HTR-8/SVneo (cell line): ENCODE data around the gene ACOT7.
"Not testable (repeated sequence)": the region's sequence is repeated elsewhere in the genome, so short reads cannot be mapped to it uniquely, and the experiment has no call there.

Source experiments
- DNase-seq: peaks from one replicate; pipeline ENCODE4 v3.0.0; 2011; ENCODE audit warnings: low spot score, mixed read lengths; ENCODE audit not compliant: insufficient read length
- FAIRE-seq: peaks from 2 replicates; lab custom pipeline; 2011; peaks lifted over from hg19 to GRCh38; lab: Jason Lieb, UNC

ACOT7 gene

DNA sequence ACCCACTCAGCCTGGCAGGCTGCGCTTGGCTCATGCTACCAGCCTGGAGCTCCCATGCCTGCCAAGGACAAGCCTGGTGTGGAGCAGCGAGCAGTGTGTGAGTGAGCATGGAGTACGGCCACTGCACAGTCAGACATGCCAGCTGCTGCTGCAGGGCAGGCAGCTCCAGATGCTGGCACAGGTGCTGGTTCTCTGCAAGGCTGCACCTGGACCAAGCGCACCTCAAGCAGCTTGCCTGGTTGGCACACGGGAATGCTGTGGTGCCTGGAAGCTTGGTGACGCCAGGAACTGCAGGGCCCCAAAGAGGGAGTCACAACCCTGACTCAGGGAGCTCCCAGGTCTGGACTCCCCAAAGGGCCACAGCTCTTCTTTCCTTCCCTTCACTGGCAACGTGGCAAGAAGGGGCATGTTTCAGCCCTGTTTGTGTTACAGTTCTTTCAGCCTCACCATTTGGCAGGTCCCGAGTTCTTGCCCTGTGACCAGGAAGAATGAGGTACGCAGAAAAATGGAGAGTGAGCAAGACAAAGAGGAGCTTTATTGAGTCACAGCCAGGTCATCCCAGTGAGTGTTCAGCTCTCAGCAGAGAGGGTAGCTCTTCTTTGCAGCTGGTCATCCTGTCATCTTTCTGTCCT lies 26.1 kb downstream of the ACOT7 start:
- DNase-seq (no peak), FAIRE-seq (no peak)

DNA sequence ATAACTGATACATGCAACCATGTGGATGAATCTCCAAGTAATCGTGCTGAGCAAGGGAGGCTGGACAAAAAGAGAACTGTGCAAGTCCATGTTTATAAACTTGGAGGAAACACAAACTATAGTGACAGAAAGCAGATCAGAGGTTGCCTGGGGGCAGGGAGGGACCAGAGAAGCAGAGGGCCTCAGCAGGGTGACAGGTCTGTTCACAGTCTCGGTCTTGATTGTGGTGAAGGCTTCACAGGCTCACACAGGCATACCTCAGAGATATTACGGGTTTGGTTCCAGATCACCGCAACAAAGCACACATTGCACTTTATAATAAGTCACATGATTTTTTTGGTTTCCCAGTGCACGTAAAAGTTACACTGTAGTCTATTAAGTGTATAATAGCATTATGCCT lies 28.5 kb downstream of the ACOT7 start:
- FAIRE-seq, result no peak
- DNase-seq, result no peak

DNA sequence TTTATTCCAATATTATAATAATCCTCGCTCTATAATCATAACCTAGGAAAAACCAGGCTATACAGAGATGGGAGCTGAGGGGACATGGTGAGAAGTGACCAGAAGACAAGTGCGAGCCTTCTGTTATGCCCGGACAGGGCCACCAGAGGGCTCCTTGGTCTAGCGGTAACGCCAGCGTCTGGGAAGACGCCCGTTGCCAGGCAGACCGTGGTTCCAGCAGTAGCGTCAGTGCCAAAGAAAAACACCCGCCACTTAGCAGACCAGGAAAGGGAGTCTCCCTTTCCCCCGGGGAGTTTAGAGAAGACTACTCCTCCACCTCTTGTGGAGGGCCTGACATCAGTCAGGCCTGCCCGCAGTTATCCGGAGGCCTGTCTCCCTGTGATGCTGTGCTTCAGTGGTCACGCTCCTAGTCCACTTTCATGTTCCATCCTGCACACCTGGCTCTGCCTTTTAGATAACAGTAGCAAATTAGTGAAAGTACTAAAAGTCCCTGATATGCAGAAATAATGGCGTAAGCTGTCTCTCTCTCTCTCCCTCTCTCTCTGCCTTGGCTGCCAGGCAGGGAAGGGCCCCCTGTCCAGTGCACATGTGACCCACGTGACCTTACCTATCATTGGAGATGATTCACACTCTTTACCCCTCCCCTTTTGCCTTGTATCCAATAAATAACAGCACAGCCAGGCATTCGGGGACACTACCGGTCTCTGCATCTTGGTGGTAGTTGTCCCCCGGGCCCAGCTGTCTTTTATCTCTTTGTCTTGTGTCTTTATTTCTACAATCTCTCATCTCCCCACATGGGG lies 30.3 kb downstream of the ACOT7 start:
- not testable (repeated sequence) for FAIRE-seq, DNase-seq

DNA sequence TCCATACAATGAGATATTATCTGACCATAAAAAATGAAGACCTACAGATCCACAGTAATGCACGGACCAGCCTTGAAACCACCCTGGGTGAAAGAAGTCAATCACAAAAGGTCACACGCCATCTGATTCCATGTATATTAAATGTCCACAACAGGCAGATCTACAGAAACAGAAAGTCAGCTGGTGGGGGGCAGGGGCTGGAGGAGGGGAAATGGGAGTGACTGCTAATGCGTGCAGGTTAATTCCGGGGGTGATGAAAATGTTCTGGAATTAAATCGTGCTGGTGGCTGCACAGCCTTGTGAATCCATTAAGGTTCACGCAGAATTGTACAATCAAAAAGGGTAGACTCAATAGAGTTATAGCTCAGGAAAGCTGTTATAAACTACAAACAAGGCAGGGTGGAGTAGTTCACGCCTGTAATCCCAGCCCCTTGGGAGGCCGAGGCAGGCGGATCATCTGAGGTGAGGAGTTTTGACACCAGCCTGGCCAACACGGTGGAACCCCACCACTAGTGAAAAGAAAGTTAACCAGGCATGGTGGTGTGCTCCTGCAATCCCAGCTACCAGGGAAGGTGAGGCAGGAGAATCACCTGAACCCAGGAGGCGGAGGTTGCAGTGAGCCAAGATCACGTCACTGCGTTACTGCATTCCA lies 32.3 kb downstream of the ACOT7 start:
- no peak for DNase-seq
- FAIRE-seq, result no peak

DNA sequence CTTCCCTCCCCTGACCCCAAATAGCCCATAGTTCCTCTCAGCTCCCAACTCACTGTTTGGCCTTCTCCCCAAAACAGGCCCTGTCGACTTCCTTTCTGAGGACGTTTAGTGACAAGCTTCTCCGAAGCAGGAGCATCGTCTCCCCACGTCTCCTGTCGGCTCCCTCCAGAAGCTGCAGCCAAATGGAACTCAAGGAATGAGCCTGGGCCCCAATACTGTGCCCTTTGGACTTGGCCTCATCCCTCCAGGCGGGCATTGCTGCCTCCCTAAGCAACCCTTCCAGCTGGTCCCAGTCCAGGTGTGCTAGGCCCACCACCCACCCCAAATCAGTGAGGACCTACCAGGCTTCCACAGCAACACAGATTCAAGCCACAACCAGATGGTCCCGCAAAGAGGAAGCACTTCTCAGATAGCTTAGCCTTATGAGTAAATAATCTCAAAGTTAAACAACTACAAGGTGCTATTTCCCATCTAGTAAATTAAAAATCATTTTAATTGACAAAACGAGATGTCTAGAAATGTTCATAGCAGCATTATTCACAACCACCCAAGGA lies 33.0 kb downstream of the ACOT7 start:
- FAIRE-seq, result no peak
- no peak for DNase-seq

DNA sequence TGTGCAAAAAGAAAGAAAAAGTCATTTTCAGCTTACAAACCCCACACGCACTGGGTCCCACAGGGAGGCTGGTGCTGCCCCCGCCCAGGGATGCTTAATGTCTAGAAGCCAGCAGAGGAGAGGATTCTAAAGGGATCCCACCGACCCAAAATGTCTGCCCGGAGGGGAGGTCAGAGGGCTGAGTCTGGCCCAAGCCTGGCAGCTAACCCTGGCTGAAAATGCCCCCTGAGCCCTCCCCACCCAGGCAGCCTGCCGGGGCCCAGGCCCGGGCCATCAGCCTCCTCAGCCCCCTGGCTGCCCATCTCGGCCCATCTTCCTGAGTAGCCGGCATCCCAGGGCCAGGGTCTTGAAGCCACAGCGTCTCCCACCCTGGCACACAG lies 33.5 kb downstream of the ACOT7 start:
- DNase-seq (no peak), FAIRE-seq (no peak)

DNA sequence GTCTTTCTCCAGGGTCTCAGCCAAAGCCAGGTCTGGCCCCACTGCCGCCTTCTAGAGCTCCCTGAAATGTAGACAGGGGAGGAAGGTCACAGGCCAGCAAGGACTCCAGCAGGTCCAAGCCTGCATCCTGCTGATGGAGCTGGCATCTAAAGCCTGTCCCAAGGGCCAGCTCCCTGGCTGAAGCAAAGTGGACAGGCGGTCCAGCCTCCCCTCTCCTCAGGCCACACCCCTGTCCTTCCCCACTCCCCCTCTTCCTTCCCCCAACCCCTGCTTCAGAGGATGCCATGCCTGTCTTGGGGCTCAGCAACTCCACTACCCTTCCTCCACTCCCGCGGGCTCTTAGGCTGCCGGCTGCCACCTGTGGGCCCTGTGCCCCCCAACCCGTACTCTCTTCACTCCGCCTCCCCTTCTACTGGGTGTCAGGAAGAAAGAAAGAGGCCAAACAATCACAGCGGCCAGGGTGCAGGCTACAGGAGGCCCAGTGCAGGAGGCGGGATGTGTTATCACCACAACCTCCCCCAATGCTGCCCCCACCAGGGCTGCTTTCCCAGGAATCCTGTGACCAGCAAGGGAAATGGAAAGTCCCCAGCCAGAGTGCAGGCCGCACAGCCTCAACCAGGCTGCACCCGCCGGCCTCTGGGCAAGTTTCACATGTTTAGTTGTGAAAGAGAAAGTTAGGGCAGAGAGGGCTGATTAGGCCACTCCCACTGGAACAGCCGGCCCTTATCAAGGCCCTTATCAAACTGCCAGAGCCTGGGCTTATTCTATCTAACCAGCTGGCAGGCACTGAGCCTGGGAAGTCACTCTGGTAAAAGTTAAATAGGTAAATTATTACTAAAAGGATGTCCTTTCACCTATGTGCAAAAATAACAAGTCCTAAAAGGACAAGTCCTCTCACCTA lies 34.1 kb downstream of the ACOT7 start:
- DNase-seq (peak; percentile 25), FAIRE-seq (no peak)

DNA sequence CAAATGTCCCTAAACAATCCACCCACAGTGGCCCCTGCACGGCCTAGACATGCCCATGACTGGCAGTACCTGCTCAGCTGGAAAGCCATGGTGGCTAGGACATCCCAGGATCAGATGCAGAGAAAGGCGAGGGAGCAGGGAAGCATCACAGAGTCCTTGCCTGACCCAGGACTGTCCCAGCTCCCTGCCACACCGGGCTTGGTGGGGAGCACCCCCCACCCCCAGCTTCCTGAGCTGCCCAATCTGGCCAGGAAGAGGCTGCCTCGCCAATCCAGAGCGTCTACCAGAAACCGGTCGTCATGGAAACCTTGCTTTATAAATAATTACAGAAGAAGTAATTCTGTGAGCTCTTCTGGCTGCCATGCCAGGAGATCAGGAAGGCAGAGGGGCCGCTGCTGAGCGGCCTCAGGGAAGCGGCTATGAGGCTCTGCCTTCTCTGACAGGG lies 34.8 kb downstream of the ACOT7 start:
- DNase-seq (no peak), FAIRE-seq (no peak)

DNA sequence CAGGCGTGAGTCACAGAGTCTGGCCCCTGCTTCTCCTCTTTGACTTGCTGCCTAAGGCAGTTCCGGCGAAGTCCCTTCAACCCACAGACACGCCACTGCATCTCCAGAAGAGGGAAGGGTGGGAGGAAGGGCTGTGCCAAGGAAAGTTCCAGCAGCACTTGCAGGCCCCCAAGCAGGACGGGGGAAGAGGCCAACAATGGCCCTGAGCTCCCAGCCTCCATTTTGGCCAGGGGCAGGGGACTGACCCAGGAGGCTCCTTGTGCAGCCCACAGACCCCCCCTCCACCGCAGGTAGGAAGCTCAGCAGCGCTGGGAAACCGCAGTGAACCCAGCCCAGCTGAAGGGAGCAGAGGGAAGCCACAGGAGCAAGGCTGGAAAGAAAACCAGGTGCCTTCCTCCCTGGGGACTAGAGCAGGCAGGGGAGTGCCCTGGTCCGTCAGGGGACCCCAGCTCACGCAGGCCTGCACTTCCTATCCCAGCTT lies 35.4 kb downstream of the ACOT7 start:
- no peak for FAIRE-seq
- DNase-seq, result no peak

DNA sequence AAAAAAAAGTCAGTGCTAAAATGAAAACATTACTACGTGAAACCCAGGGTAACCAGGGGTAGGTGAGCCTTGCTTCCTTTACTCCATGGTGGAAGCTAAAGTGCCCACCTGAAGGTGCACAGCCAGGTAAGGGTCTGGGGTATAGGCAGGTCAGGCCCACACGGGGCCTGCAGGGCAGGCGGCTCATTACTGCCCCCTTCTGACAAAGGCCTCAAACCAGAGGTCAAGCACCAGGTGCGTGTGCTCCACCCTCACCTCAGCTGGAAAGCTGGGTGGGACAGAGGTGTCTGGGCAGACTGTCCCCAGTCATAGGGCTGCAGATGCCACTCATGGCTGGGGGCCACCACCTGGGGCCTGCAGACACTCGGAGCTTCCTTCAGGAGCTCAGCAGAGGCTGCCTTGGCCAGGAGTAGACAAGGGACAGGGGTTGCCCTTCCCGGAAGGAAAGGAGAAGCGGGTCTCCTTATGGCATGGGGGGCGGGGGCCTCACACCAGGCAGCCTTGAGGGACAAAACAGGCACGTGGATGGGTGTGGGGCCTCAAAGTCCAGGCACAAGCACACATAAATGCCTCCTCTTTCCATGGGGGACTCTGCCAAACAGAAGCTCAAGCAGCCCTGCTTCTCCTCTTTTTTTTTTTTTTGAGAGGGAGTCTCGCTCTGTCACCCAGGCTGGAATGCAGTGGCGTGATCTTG lies 36.2 kb downstream of the ACOT7 start:
- FAIRE-seq, result no peak
- DNase-seq, result no peak

DNA sequence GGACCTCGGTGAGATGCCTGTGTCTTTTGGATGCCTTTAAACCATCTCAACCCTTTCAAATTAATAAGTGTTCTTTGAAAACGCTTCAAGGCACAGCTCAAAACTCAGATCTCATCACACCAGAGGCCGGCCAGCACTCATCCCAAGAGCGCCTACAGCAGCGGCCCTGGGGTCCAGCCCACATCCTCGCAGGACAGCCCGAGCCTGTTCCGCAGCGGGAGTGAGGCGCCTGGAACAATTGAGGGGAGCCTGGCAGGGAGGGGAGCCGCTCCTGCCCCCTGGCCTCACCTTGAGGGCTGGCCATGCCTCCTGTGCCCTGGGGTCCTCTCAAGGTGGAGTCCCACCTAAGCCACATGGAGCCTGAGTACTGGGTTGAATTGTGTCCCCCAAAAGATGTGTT lies 37.9 kb downstream of the ACOT7 start:
- FAIRE-seq (no peak), DNase-seq (no peak)

DNA sequence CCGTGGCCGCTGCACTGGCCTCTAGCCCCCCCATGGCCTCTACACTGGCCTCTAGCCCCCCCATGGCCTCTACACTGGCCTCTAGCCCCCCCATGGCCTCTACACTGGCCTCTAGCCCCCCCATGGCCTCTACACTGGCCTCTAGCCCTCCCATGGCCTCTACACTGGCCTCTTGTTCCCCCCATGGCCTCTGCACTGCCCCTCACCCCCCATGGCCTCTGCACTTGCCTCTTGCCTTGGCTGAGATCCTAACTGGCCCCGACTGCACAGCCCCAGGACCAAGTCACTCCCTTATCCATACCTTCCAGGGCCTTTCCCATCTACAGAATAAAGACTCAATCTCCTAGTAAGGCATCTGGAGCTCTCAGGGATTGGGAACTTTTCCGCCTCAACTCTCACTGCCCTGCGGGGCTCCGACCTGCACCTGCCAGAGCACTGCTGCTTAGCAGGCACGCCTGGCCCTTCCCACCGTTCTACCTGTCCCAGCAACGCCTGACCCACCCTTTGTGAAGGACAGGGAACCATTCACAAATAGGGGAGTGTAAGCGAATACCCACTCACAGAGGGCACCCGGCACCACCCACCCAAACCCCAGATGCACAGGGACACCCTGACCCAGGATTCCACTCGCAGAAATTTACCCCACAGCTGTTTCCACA lies 38.8 kb downstream of the ACOT7 start:
- DNase-seq (no peak), FAIRE-seq (no peak)

DNA sequence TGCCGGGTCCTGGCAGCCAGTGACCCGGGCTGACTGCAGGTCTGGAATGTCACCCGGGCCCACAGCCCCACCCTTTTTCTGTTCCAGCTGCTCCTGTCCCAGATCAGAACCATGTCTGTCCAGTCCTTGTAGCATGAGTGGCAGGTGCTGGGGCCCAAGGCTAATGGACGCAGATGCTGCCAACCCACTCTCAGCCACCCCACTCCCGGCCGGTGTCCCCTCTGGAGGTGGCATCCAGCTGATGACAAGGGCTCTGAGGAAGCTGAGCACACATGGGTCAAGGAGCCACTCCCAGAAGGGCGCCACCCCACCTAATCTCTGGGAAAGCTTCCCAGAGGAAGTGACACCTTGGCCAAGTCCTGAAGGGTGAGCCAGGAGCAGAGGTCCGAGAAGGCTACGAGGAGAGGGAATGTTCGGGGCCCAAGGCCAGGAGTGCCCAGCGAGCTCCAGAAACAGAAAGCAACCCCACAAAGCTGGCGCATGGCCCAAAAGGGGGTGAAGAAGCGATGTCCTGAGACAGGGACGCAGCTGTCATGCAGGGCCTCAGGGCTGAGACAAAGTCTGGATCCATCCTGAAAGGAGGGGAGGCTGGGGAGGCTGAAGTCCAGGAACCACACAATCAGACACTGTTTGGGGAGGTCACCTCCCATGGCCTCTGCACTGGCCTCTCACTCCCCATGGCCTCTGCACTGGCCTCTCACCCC lies 39.5 kb downstream of the ACOT7 start:
- DNase-seq, result no peak
- no peak for FAIRE-seq

DNA sequence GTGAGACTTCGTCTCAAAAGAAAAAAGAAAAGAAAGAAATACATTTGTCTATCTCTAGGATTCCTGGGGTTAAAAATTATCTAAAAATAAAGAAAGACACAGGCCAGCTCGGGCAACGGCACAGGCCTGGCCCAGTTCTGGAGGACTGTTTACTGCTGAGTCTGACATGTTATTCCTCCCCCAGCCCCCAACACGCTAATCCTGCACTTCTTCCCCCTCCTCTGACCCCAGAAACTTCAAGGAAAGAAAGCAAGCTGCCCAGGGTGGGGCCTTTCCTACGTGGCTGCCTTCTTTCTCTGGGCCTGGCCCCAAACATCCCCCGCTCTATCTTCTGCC lies 40.0 kb downstream of the ACOT7 start:
- FAIRE-seq, result no peak
- no peak for DNase-seq

DNA sequence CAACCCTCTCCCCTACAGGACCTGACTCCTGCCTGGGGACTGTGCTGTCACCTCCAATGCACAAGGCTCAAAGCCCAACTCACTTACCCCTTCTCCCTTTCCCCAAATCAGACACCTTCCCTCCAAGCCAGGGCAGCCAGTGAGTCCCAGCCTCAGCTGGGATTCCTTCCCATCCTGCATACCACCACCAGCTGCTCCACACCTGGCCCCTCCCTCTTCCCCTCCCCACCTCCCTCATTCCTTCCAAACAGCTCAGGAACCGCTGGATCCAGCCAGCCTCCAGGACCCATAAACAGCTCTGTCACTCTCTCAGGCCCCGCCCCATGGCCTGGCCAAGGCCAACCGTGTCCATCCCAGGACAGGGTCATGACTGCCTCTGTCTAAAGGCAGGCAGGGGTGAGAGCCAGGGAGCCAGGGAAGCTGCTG lies 41.4 kb downstream of the ACOT7 start:
- DNase-seq (no peak), FAIRE-seq (no peak)

DNA sequence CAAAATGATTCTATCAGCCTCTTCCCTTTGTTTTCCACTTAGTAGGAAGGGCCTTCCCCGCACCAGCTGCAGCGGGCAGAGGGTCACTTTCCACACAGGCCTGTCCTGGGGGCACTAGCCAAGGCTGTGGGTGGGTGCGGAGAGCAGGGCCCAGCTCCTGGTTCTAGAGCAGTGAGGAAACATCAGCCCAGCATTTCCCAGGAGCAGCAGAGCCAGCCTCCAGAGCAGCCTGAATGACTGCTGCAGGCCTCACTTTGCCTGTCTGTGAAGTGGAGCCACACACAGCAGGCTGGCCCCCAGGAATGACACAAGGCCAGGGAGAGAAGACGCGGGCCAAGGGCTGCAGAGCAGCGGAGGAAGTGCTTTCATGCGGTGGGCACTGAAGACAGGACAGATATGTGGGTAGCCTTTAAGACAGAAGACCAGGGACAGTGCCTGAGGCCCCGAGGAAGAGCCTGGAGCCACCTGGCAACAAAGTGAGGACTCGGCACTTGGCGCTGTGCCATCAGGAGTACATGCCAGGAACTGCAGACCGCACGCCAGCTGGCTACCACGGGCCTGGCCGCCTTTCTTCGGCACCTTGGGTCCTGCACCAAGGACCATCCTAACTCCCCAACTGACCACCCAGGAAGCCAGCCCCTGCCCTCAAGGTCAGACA lies 42.0 kb downstream of the ACOT7 start:
- FAIRE-seq (no peak), DNase-seq (no peak)

DNA sequence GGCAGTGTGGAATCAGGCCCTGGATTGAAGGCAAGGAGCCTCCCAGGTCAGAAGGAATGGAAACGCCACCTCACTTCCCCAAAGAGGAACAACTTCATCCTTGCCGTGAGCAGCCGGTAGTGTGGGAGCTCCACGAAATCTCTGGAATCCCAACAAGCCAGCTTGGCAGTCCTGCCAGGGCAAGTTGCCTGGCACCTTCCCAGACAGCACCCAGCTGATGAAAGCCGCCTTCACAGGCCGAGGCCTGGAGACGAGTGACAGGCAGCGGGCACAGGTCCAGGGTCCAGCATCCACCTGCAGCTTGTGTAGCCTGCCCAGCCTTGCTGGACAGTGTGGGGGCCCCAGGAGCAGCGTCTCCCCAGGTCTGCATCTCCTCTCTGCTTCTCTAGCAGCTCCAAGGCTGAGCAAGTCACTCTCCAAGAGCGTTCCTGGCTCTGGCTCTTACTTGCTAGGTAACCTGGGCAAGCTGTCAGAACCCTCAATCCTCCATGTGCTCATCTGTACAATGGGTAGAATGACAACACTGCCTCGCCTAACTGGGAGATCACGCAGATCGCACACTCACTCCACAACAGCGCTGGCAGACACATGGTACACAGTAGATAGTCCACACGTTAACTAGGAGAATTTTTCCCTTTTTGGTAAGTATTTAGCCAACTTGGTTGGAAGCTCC lies 43.0 kb downstream of the ACOT7 start:
- no peak for FAIRE-seq
- no peak for DNase-seq
